ENCODE data around the gene GABBR2.
"Not testable (repeated sequence)": the region's sequence is repeated elsewhere in the genome, so short reads cannot be mapped to it uniquely, and the experiment has no call there.

The GABBR2 gene

GRCh38 chr9:98684816-98685215, 23.9 kb downstream of the GABBR2 start:
- DNase-seq: not testable (repeated sequence)

- no peak for DNase-seq
Measured at GRCh38 chr9:98678244-98678842, 30.4 kb downstream of the GABBR2 start.

- no peak for DNase-seq
Measured at GRCh38 chr9:98673681-98674080, 35.1 kb downstream of the GABBR2 start.

GRCh38 chr9:98667005-98667640, 41.6 kb downstream of the GABBR2 start:
- DNase-seq: no peak

GRCh38 chr9:98665501-98665900, 43.2 kb downstream of the GABBR2 start:
- DNase-seq: peak in 1 of 14 donors; percentile 88

GRCh38 chr9:98660541-98660940, 48.2 kb downstream of the GABBR2 start:
- DNase-seq: no peak

GRCh38 chr9:98658951-98659351, 49.8 kb downstream of the GABBR2 start:
- no peak for DNase-seq

GRCh38 chr9:98657897-98658296, 50.8 kb downstream of the GABBR2 start:
- no peak for DNase-seq

- peak in 1 of 14 donors; percentile 78 for DNase-seq
Measured at GRCh38 chr9:98656511-98656910, 52.2 kb downstream of the GABBR2 start.

- not testable (repeated sequence) for DNase-seq
Measured at GRCh38 chr9:98655428-98655827, 53.3 kb downstream of the GABBR2 start.

GRCh38 chr9:98654247-98654646, 54.5 kb downstream of the GABBR2 start:
- peak in 1 of 14 donors; percentile 59 for DNase-seq

GRCh38 chr9:98652741-98653140, 56.0 kb downstream of the GABBR2 start:
- no peak for DNase-seq

- no peak for DNase-seq
Measured at GRCh38 chr9:98652302-98652701, 56.4 kb downstream of the GABBR2 start.

GRCh38 chr9:98647236-98647635, 61.5 kb downstream of the GABBR2 start:
- DNase-seq: peak in 1 of 14 donors; percentile 65

GRCh38 chr9:98644011-98644410, 64.7 kb downstream of the GABBR2 start:
- DNase-seq: no peak

- DNase-seq: peak in 1 of 14 donors; percentile 47
Measured at GRCh38 chr9:98642661-98643312, 65.9 kb downstream of the GABBR2 start.

GRCh38 chr9:98641695-98642094, 67.0 kb downstream of the GABBR2 start:
- peak in 1 of 14 donors; percentile 46 for DNase-seq

- DNase-seq: no peak
Measured at GRCh38 chr9:98640394-98640793, 68.3 kb downstream of the GABBR2 start.

GRCh38 chr9:98639133-98639532, 69.6 kb downstream of the GABBR2 start:
- peak in 1 of 14 donors; percentile 37 for DNase-seq

- DNase-seq: no peak
Measured at GRCh38 chr9:98637381-98637780, 71.4 kb downstream of the GABBR2 start.

GRCh38 chr9:98635374-98635773, 73.4 kb downstream of the GABBR2 start:
- DNase-seq: no peak

GRCh38 chr9:98634685-98635336, 73.9 kb downstream of the GABBR2 start:
- no peak for DNase-seq

GRCh38 chr9:98632839-98633238, 75.9 kb downstream of the GABBR2 start:
- no peak for DNase-seq
